Transverse colon (tissue), 4 donors: ENCODE results near the gene HDAC8. TPM values are rescaled to one million over a fixed set of nuclear protein-coding genes. Genes with fewer than 3 reads are reported as not detected.

Source experiments
- DNase-seq: peaks from one replicate; pipeline ENCODE4 v3.0.0-alpha.2; 2019
- H3K27ac ChIP-seq, 4 donors: fragments of 200-600 bp; sonication (generic); 2 replicates each; pipeline ENCODE4 v1.5.1; 2016 to 2018; ENCODE audit warnings: inconsistent platforms in 4 of 4
- H3K27me3 ChIP-seq: fragments of 200-600 bp; sonication (generic); 2 replicates; pipeline ENCODE4 v1.5.1; 2017; ENCODE audit warnings: inconsistent platforms
- H3K36me3 ChIP-seq, 4 donors: fragments of 200-600 bp; sonication (generic); 2 replicates each; pipeline ENCODE4 v1.5.1; 2017 to 2019; ENCODE audit warnings: inconsistent platforms in 4 of 4
- H3K4me1 ChIP-seq, 4 donors: fragments of 200-600 bp; sonication (generic); 2 replicates each; pipeline ENCODE4 v1.5.1; 2017 to 2020; ENCODE audit warnings: inconsistent platforms in 4 of 4
- H3K4me3 ChIP-seq, 4 donors: fragments of 200-600 bp; sonication (generic); 1 replicate in 1 of 4; 2 replicates in 3 of 4; pipeline versions ENCODE4 v1.5.1 to v1.6.1; 2017 to 2019; ENCODE audit warnings: inconsistent platforms in 4 of 4
- H3K9me3 ChIP-seq, 2 donors: fragments of 200-600 bp; sonication (generic); 2 replicates each; pipeline ENCODE4 v1.5.1; 2017 to 2019; ENCODE audit warnings: inconsistent platforms in 2 of 2
- EP300 ChIP-seq: sonication (generic); formaldehyde crosslinking; IDR thresholded peaks from one replicate; pipeline ENCODE4 v1.6.1; 2017; ENCODE audit warnings: antibody characterized with exemption, low read depth
- POLR2A ChIP-seq: fragments of 450-650 bp; IDR thresholded peaks from one replicate; pipeline ENCODE4 v1.6.1; 2016; ENCODE audit warnings: antibody characterized with exemption, mild to moderate bottlenecking, moderate library complexity
- POLR2AphosphoS5 ChIP-seq, 3 donors: sonication (generic); formaldehyde crosslinking; IDR thresholded peaks; one replicate each; pipeline ENCODE4 v1.6.1; 2016; ENCODE audit warnings: antibody characterized with exemption in 3 of 3
- WGBS, 2 donors: methylation state at CpG; one replicate each; pipeline ENCODE4 v1.1.5; 2018; ENCODE audit warnings: low coverage in 1 of 2; 5-methylcytosine and 5-hydroxymethylcytosine counted together
- in situ Hi-C, 4 donors: fragments of 200-750 bp; cut with MboI; loops; one replicate each; pipeline versions ENCODE4 v1.15.0 to v1.15.1; 2017; ENCODE audit warnings: low sequenced_read_pairs in 3 of 4, low pct_ligation_motif_present in 1 of 4, low pct_unique_long_range_greater_than_20kb in 1 of 4
- intact Hi-C: fragments of 100-400 bp; cut with DNase I; formaldehyde crosslinking; loops from one replicate; pipeline ENCODE4 v1.15.1; 2023; ENCODE audit warnings: low total_unique reads
- total RNA-seq, 4 donors: library from RNA; depleted of rRNA; stranded (reverse); fragments of >200 nt; gene quantifications; one replicate each; pipeline ENCODE4 v1.1.0, GENCODE V29; 2016
- TF ChIP-seq, protein P1 (sequence below), 5 experiments: fragments of 200-600 bp in 3 of 5; fragments of 450-650 bp in 2 of 5; sonication (generic) in 3 of 5; IDR thresholded peaks; 1 replicate in 2 of 5; 2 replicates in 3 of 5; pipeline ENCODE4 v1.5.1; 2016 to 2017; ENCODE audit warnings: antibody characterized with exemption in 5 of 5, inconsistent platforms in 3 of 5, mild to moderate bottlenecking in 2 of 5, moderate library complexity in 1 of 5

Gene HDAC8
- total RNA-seq, 4 donors from 2014 or later = 10.5 to 37.5 (median 18.4) TPM

DNA sequence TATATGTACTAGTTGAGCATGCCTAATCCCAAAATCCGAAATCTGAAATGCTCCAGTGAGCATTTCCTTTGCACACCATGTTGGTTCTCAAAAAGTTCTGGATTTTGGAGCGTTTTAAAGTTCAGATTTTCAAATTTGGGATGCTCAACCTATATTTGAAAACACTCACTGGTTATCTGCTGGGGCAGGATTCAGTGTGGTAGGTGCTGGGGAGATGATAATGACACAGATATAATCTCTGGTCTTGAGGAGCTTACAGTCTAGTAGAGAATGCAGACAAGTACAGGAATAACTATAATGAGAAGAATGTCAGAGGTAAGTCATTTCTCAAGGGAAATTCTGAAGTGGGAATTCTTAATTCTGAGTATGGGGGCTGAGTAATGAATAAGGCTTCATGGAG is 207.5 kb downstream of the HDAC8 start:
- Histone ChIP-seq H3K27me3 (no peaks in the 10 kb centered on the region), H3K27ac (no peak overlapping the region), H3K9me3 (no peaks in the 10 kb centered on the region), H3K4me1 (no peaks in the 10 kb centered on the region), H3K36me3 (no peaks in the 10 kb centered on the region), H3K4me3 (no peak overlapping the region)
- 66% methylated on average over 2 of the region's 2 CpGs; no CpG with 5 or more reads in 1 of the 2 donors for WGBS, 2 donors
- intact Hi-C loops = no loop called here
- no peak for DNase-seq
- TF ChIP-seq POLR2A (no peak), EP300 (no peak), POLR2AphosphoS5 (IDR thresholded peaks at IDR 0.05) (no peak)
- TF ChIP-seq, protein P1, sequence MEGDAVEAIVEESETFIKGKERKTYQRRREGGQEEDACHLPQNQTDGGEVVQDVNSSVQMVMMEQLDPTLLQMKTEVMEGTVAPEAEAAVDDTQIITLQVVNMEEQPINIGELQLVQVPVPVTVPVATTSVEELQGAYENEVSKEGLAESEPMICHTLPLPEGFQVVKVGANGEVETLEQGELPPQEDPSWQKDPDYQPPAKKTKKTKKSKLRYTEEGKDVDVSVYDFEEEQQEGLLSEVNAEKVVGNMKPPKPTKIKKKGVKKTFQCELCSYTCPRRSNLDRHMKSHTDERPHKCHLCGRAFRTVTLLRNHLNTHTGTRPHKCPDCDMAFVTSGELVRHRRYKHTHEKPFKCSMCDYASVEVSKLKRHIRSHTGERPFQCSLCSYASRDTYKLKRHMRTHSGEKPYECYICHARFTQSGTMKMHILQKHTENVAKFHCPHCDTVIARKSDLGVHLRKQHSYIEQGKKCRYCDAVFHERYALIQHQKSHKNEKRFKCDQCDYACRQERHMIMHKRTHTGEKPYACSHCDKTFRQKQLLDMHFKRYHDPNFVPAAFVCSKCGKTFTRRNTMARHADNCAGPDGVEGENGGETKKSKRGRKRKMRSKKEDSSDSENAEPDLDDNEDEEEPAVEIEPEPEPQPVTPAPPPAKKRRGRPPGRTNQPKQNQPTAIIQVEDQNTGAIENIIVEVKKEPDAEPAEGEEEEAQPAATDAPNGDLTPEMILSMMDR (IDR thresholded peaks at IDR 0.05) = no peak
- in situ Hi-C loops = no loop called here

DNA sequence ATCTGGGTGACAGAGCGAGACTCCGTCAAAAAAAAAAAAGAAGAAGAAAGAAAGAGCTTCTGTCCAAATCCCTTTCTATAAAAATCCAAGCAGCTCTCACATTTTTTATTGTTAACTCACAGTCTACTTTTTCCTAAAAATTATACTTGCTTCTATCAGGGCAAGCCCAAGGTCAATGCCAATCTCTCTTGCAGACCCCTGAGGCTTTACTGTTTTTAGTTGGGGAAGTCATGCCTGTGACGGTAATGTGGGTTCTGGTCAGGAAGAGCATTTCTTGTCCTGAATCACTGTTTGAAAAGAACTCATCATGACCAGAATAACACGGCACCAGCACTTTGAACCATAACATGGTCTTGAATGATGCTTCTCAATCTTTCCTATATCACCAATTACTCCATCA is 212.3 kb downstream of the HDAC8 start:
- WGBS, 2 donors = 78 to 83% methylated on average over 1 to 4 of the region's 4 CpGs

DNA sequence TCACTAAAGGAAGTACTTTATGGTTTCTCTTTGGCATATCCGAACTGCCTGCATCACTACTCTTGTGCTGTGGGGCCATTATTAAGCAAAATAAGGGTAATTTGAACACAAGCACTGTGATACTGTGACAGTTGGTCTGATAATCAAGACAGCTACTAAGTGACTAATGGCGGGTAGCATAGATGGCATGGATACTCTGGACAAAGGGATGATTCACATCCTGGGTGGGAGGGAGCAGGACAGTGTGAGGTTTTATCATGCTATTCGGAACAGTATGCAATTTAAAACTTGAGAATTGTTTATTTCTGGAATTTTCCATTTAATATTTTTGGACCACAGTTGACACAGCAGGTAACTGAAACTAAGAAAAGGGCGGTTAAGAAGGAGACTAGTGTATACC is 214.3 kb downstream of the HDAC8 start:
- in situ Hi-C loops (no loop called here), intact Hi-C loops (no loop called here)
- H3K27ac ChIP-seq = no peak overlapping the region
- DNase-seq = no peak
- H3K4me3 ChIP-seq = no peak overlapping the region
- no peaks in the 10 kb centered on the region for H3K27me3 ChIP-seq
- no peaks in the 10 kb centered on the region for H3K4me1 ChIP-seq
- TF ChIP-seq EP300 = no peak
- TF ChIP-seq POLR2AphosphoS5 (IDR thresholded peaks at IDR 0.05) = no peak
- no peak for TF ChIP-seq POLR2A
- TF ChIP-seq, protein P1 (IDR thresholded peaks at IDR 0.05) = no peak
- no peaks in the 10 kb centered on the region for H3K9me3 ChIP-seq
- WGBS, 2 donors = 85% methylated on average over 4 of the region's 4 CpGs; no CpG with 5 or more reads in 1 of the 2 donors
- H3K36me3 ChIP-seq = no peaks in the 10 kb centered on the region

More for the DNA sequence above, 212.3 kb downstream of the HDAC8 start:
- H3K27me3 ChIP-seq = no peaks in the 10 kb centered on the region
- no peaks in the 10 kb centered on the region for H3K36me3 ChIP-seq
- intact Hi-C loops = no loop called here
- no peak for DNase-seq
- TF ChIP-seq, protein P1 (IDR thresholded peaks at IDR 0.05) = no peak
- TF ChIP-seq EP300 (no peak), POLR2A (no peak), POLR2AphosphoS5 (IDR thresholded peaks at IDR 0.05) (no peak)
- no peak overlapping the region for H3K4me3 ChIP-seq
- no peak overlapping the region for H3K27ac ChIP-seq
- no peaks in the 10 kb centered on the region for H3K4me1 ChIP-seq
- in situ Hi-C loops = no loop called here
- H3K9me3 ChIP-seq = no peaks in the 10 kb centered on the region

DNA sequence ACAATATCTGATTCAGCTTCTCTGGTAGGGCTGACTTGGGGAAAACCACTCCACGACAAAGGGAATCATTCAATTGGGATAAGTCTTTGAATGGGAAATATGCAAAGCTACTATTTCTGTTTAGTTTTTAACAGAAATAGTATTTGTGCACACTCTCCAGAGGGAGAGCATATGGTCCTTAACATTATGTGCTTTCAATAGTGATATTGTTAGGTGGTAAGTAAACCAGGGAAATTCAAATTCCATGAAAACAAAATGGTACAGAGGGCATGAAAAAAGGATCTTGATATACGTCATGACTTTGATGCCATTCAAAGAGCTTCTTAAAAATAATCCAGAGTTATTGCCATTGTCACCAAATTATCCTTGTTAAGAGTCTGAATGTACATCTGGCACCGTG is 219.9 kb downstream of the HDAC8 start:
- DNase-seq = no peak
- no peaks in the 10 kb centered on the region for H3K27me3 ChIP-seq
- H3K4me3 ChIP-seq = no peak overlapping the region
- 75 to 83% methylated on average over 1 to 3 of the region's 3 CpGs for WGBS, 2 donors
- H3K4me1 ChIP-seq = no peaks in the 10 kb centered on the region
- in situ Hi-C loops (no loop called here), intact Hi-C loops (no loop called here)
- no peaks in the 10 kb centered on the region for H3K36me3 ChIP-seq
- TF ChIP-seq EP300 (no peak), POLR2A (no peak), POLR2AphosphoS5 (IDR thresholded peaks at IDR 0.05) (no peak)
- TF ChIP-seq, protein P1 (IDR thresholded peaks at IDR 0.05) = no peak
- H3K27ac ChIP-seq = no peak overlapping the region
- H3K9me3 ChIP-seq = no peaks in the 10 kb centered on the region
